ENCODE measurements around the gene ARRDC4. TPM values are rescaled to one million over a fixed set of nuclear protein-coding genes. Genes with fewer than 3 reads are reported as not detected.

Gene ARRDC4
- total and polyA plus RNA-seq, 5 donors from 2014 or later: 0.28 to 0.59 (median 0.36) TPM; not detected in 1

DNA sequence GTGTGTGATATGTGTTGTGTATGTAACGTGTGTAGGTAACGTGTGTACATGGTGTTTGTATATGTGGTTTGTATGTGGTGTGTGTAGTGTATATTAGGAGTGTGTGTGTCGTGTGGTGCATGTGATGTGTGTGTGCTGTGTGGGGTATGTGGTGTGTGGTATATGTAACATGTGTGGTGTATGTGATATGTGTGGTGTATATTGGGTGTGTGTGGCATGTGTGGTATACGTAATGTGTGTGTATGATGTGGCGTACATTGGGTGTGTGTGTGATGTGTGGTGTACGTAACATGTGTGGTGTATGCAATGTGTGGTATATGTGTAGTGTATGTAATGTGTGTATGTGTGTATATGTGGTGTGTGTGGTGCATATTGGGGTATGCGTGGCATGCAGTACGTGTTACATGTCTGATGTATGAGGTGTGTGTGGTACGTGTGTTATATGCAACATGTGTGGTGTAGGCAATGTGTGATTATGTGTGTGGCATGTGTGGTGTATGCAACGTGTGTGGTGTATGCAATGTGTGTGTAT, 41.2 kb downstream of the ARRDC4 start:
- Mint-ChIP-seq H3K36me3 (no peaks in the 10 kb centered on the region), H3K4me3 (no peak overlapping the region), H3K9me3 (no peaks in the 10 kb centered on the region), H3K27ac (no peak overlapping the region), H3K27me3 (no peaks in the 10 kb centered on the region), H3K4me1 (no peaks in the 10 kb centered on the region)
- Histone ChIP-seq H3K36me3 (ENCODE audit: control insufficient read depth, insufficient read depth, low read length) (no peaks in the 10 kb centered on the region), H3K9me3 (ENCODE audit: control insufficient read depth in 2 of 2, low read length in 2 of 2) (no peaks in the 10 kb centered on the region), H3K27ac (ENCODE audit: insufficient read depth, low read length, poor library complexity, severe bottlenecking) (no peak overlapping the region), H3K4me3 (ENCODE audit: low read depth, low read length) (no peak overlapping the region), H3K27me3 (ENCODE audit: control insufficient read depth, insufficient read depth, low read length) (no peaks in the 10 kb centered on the region), H3K4me1 (ENCODE audit: control insufficient read depth, insufficient read depth, low read length, poor library complexity, severe bottlenecking) (no peaks in the 10 kb centered on the region)
- ATAC-seq (ENCODE audit: low read depth in 2 of 2) (no peak), DNase-seq (no peak)

- Histone ChIP-seq H3K27me3 (ENCODE audit: control insufficient read depth, insufficient read depth, low read length) (no peaks in the 10 kb centered on the region), H3K27ac (ENCODE audit: insufficient read depth, low read length, poor library complexity, severe bottlenecking) (no peak overlapping the region), H3K36me3 (ENCODE audit: control insufficient read depth, insufficient read depth, low read length) (no peaks in the 10 kb centered on the region), H3K9me3 (ENCODE audit: control insufficient read depth in 2 of 2, low read length in 2 of 2) (no peaks in the 10 kb centered on the region), H3K4me3 (ENCODE audit: low read depth, low read length) (no peak overlapping the region), H3K4me1 (ENCODE audit: control insufficient read depth, insufficient read depth, low read length, poor library complexity, severe bottlenecking) (no peaks in the 10 kb centered on the region)
- Mint-ChIP-seq H3K27me3 (no peaks in the 10 kb centered on the region), H3K36me3 (no peaks in the 10 kb centered on the region), H3K4me3 (no peak overlapping the region), H3K4me1 (no peaks in the 10 kb centered on the region), H3K9me3 (no peaks in the 10 kb centered on the region), H3K27ac (no peak overlapping the region)
- ATAC-seq (ENCODE audit: low read depth in 2 of 2) (no peak), DNase-seq (no peak)
These were observed 41.9 kb downstream of the ARRDC4 start for GRCh38 chr15:98002419-98002818.

- Mint-ChIP-seq H3K4me1 (no peaks in the 10 kb centered on the region), H3K4me3 (no peak overlapping the region), H3K9me3 (no peaks in the 10 kb centered on the region), H3K27ac (no peak overlapping the region), H3K27me3 (no peaks in the 10 kb centered on the region), H3K36me3 (no peaks in the 10 kb centered on the region)
- no peaks in the 10 kb centered on the region for H3K9me3 ChIP-seq (ENCODE audit: control insufficient read depth in 2 of 2, low read length in 2 of 2)
- no peaks in the 10 kb centered on the region for H3K4me1 ChIP-seq (ENCODE audit: control insufficient read depth, insufficient read depth, low read length, poor library complexity, severe bottlenecking)
- no peaks in the 10 kb centered on the region for H3K27me3 ChIP-seq (ENCODE audit: control insufficient read depth, insufficient read depth, low read length)
- H3K4me3 ChIP-seq (ENCODE audit: low read depth, low read length): no peak overlapping the region
- no peaks in the 10 kb centered on the region for H3K36me3 ChIP-seq (ENCODE audit: control insufficient read depth, insufficient read depth, low read length)
- no peak for ATAC-seq (ENCODE audit: low read depth in 2 of 2)
- no peak for DNase-seq
- no peak overlapping the region for H3K27ac ChIP-seq (ENCODE audit: insufficient read depth, low read length, poor library complexity, severe bottlenecking)
These were observed 42.4 kb downstream of the ARRDC4 start for GRCh38 chr15:98002866-98003265.

GRCh38 chr15:98003518-98003917, 43.0 kb downstream of the ARRDC4 start:
- H3K4me3 ChIP-seq (ENCODE audit: low read depth, low read length): no peak overlapping the region
- H3K4me1 Mint-ChIP-seq: no peaks in the 10 kb centered on the region
- no peaks in the 10 kb centered on the region for H3K4me1 ChIP-seq (ENCODE audit: control insufficient read depth, insufficient read depth, low read length, poor library complexity, severe bottlenecking)
- no peak for ATAC-seq (ENCODE audit: low read depth in 2 of 2)
- no peaks in the 10 kb centered on the region for H3K36me3 ChIP-seq (ENCODE audit: control insufficient read depth, insufficient read depth, low read length)
- H3K36me3 Mint-ChIP-seq: no peaks in the 10 kb centered on the region
- H3K9me3 ChIP-seq (ENCODE audit: control insufficient read depth in 2 of 2, low read length in 2 of 2): no peaks in the 10 kb centered on the region
- no peaks in the 10 kb centered on the region for H3K27me3 Mint-ChIP-seq
- H3K27ac Mint-ChIP-seq: no peak overlapping the region
- no peak overlapping the region for H3K4me3 Mint-ChIP-seq
- no peak overlapping the region for H3K27ac ChIP-seq (ENCODE audit: insufficient read depth, low read length, poor library complexity, severe bottlenecking)
- H3K27me3 ChIP-seq (ENCODE audit: control insufficient read depth, insufficient read depth, low read length): no peaks in the 10 kb centered on the region
- no peaks in the 10 kb centered on the region for H3K9me3 Mint-ChIP-seq
- no peak for DNase-seq

GRCh38 chr15:98003996-98004395, 43.5 kb downstream of the ARRDC4 start:
- H3K4me3 Mint-ChIP-seq: no peak overlapping the region
- DNase-seq (no peak), ATAC-seq (ENCODE audit: low read depth in 2 of 2) (no peak)
- H3K27ac ChIP-seq (ENCODE audit: insufficient read depth, low read length, poor library complexity, severe bottlenecking): no peak overlapping the region
- no peaks in the 10 kb centered on the region for H3K27me3 ChIP-seq (ENCODE audit: control insufficient read depth, insufficient read depth, low read length)
- no peaks in the 10 kb centered on the region for H3K9me3 Mint-ChIP-seq
- no peak overlapping the region for H3K27ac Mint-ChIP-seq
- no peaks in the 10 kb centered on the region for H3K4me1 ChIP-seq (ENCODE audit: control insufficient read depth, insufficient read depth, low read length, poor library complexity, severe bottlenecking)
- H3K36me3 ChIP-seq (ENCODE audit: control insufficient read depth, insufficient read depth, low read length): no peaks in the 10 kb centered on the region
- no peaks in the 10 kb centered on the region for H3K9me3 ChIP-seq (ENCODE audit: control insufficient read depth in 2 of 2, low read length in 2 of 2)
- no peaks in the 10 kb centered on the region for H3K4me1 Mint-ChIP-seq
- no peaks in the 10 kb centered on the region for H3K27me3 Mint-ChIP-seq
- no peaks in the 10 kb centered on the region for H3K36me3 Mint-ChIP-seq
- no peak overlapping the region for H3K4me3 ChIP-seq (ENCODE audit: low read depth, low read length)

DNA sequence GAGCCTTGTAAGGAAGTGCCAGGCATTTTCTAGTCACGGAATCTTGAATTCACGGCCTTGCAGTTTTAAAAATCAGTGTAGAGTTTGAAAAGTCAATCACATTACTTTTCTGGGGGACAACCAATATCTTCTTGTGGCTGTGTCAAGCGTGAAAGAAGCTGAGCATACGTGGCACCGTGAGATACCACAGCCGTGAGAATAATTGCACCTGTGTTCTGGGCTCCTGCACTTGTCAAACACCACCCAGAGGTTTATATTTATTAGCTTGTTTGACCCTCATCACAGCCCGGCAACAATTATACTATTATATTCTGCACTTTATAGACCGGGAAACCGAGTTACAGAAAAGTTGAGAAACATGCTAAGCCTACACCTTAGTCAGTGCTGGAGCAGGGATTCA, 45.2 kb downstream of the ARRDC4 start:
- Mint-ChIP-seq H3K27ac (no peak overlapping the region), H3K4me3 (no peak overlapping the region), H3K9me3 (no peaks in the 10 kb centered on the region), H3K4me1 (no peaks in the 10 kb centered on the region), H3K27me3 (no peaks in the 10 kb centered on the region), H3K36me3 (no peaks in the 10 kb centered on the region)
- Histone ChIP-seq H3K36me3 (ENCODE audit: control insufficient read depth, insufficient read depth, low read length) (no peaks in the 10 kb centered on the region), H3K27ac (ENCODE audit: insufficient read depth, low read length, poor library complexity, severe bottlenecking) (no peak overlapping the region), H3K4me3 (ENCODE audit: low read depth, low read length) (no peak overlapping the region), H3K4me1 (ENCODE audit: control insufficient read depth, insufficient read depth, low read length, poor library complexity, severe bottlenecking) (no peaks in the 10 kb centered on the region), H3K9me3 (ENCODE audit: control insufficient read depth in 2 of 2, low read length in 2 of 2) (no peaks in the 10 kb centered on the region), H3K27me3 (ENCODE audit: control insufficient read depth, insufficient read depth, low read length) (no peaks in the 10 kb centered on the region)
- DNase-seq (no peak), ATAC-seq (ENCODE audit: low read depth in 2 of 2) (no peak)

- H3K27ac ChIP-seq (ENCODE audit: insufficient read depth, low read length, poor library complexity, severe bottlenecking): no peak overlapping the region
- H3K9me3 Mint-ChIP-seq: no peaks in the 10 kb centered on the region
- H3K4me1 ChIP-seq (ENCODE audit: control insufficient read depth, insufficient read depth, low read length, poor library complexity, severe bottlenecking): no peaks in the 10 kb centered on the region
- H3K36me3 Mint-ChIP-seq: no peaks in the 10 kb centered on the region
- H3K36me3 ChIP-seq (ENCODE audit: control insufficient read depth, insufficient read depth, low read length): no peaks in the 10 kb centered on the region
- H3K27me3 ChIP-seq (ENCODE audit: control insufficient read depth, insufficient read depth, low read length): no peaks in the 10 kb centered on the region
- H3K27me3 Mint-ChIP-seq: no peaks in the 10 kb centered on the region
- no peak overlapping the region for H3K4me3 Mint-ChIP-seq
- H3K4me3 ChIP-seq (ENCODE audit: low read depth, low read length): no peak overlapping the region
- ATAC-seq (ENCODE audit: low read depth in 2 of 2) (no peak), DNase-seq (no peak)
- no peak overlapping the region for H3K27ac Mint-ChIP-seq
- no peaks in the 10 kb centered on the region for H3K4me1 Mint-ChIP-seq
- H3K9me3 ChIP-seq (ENCODE audit: control insufficient read depth in 2 of 2, low read length in 2 of 2): no peaks in the 10 kb centered on the region
These were observed 48.7 kb downstream of the ARRDC4 start for GRCh38 chr15:98009169-98009568.

DNA sequence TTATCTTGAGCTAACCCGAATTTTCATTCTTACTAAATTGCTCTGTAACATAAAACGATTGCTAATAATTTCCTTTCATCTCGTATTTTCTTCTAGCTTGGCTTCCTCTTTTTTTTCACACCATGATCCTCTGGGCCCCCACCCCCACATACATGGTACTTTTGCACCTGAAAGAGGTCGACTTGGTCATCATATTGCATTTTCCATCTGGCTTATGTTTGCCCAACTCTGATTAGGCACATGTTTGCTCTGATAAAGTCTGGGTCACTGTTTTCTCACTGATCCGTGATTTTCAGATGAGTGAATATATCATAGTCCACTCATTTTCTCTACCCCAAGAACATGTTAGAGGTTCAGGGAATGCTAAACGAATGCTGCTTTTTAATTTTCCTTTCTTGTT, 49.5 kb downstream of the ARRDC4 start:
- H3K27ac ChIP-seq (ENCODE audit: insufficient read depth, low read length, poor library complexity, severe bottlenecking): no peak overlapping the region
- no peaks in the 10 kb centered on the region for H3K4me1 ChIP-seq (ENCODE audit: control insufficient read depth, insufficient read depth, low read length, poor library complexity, severe bottlenecking)
- Mint-ChIP-seq H3K27me3 (no peaks in the 10 kb centered on the region), H3K27ac (no peak overlapping the region), H3K4me3 (no peak overlapping the region), H3K9me3 (no peaks in the 10 kb centered on the region), H3K36me3 (no peaks in the 10 kb centered on the region), H3K4me1 (no peaks in the 10 kb centered on the region)
- DNase-seq: no peak
- no peak overlapping the region for H3K4me3 ChIP-seq (ENCODE audit: low read depth, low read length)
- H3K9me3 ChIP-seq (ENCODE audit: control insufficient read depth in 2 of 2, low read length in 2 of 2): no peaks in the 10 kb centered on the region
- no peak for ATAC-seq (ENCODE audit: low read depth in 2 of 2)
- H3K27me3 ChIP-seq (ENCODE audit: control insufficient read depth, insufficient read depth, low read length): no peaks in the 10 kb centered on the region
- H3K36me3 ChIP-seq (ENCODE audit: control insufficient read depth, insufficient read depth, low read length): no peaks in the 10 kb centered on the region

All from CD4-positive, CD25-positive, alpha-beta regulatory T cell (primary cell).